Fibroblast of skin of abdomen (primary cell): ENCODE data around the gene LSR.

Source experiments
- DNase-seq: peaks from one replicate; pipeline ENCODE4 v3.0.0-alpha.2; 2013

The LSR gene

GRCh38 chr19:35305181-35305580 is 56.4 kb downstream of the LSR start:
- no peak for DNase-seq

GRCh38 chr19:35306473-35307246 is 57.9 kb downstream of the LSR start:
- no peak for DNase-seq

- no peak for DNase-seq
These were observed 59.1 kb downstream of the LSR start for GRCh38 chr19:35307931-35308330.

GRCh38 chr19:35308910-35309309 is 60.1 kb downstream of the LSR start:
- no peak for DNase-seq

- no peak for DNase-seq
These were observed 60.9 kb downstream of the LSR start for GRCh38 chr19:35309481-35310279.

GRCh38 chr19:35310331-35310730 is 61.5 kb downstream of the LSR start:
- DNase-seq: no peak

GRCh38 chr19:35310811-35311465 is 62.1 kb downstream of the LSR start:
- DNase-seq: no peak

GRCh38 chr19:35311901-35312665 is 63.3 kb downstream of the LSR start:
- DNase-seq: no peak

- no peak for DNase-seq
These were observed 64.8 kb downstream of the LSR start for GRCh38 chr19:35313587-35313986.

GRCh38 chr19:35314031-35314430 is 65.2 kb downstream of the LSR start:
- no peak for DNase-seq

GRCh38 chr19:35314858-35315470 is 66.2 kb downstream of the LSR start:
- no peak for DNase-seq

- no peak for DNase-seq
These were observed 67.1 kb downstream of the LSR start for GRCh38 chr19:35315883-35316282.

- no peak for DNase-seq
These were observed 67.8 kb downstream of the LSR start for GRCh38 chr19:35316560-35316959.
